CD14-positive monocyte (primary cell): Measurements from ENCODE around the gene NTN4. TPM values are rescaled to one million over a fixed set of nuclear protein-coding genes. Genes with fewer than 3 reads are reported as not detected.

ENCODE experiments used
- DNase-seq, 3 donors: peaks; one replicate each; pipeline ENCODE4 v3.0.0-alpha.2; 2011 to 2022
- H2AFZ ChIP-seq: 2 replicates; pipeline ENCODE4 v1.6.0; 2012; ENCODE audit warnings: mild to moderate bottlenecking, low read depth, low read length, inconsistent platforms; ENCODE audit not compliant: insufficient read depth, poor library complexity, severe bottlenecking
- H3K27ac ChIP-seq, 2 donors: 1 replicate in 1 of 2; 2 replicates in 1 of 2; pipeline ENCODE4 v1.5.1; 2012 to 2013; ENCODE audit warnings: low read length in 2 of 2, control low read depth in 1 of 2, inconsistent platforms in 1 of 2, low read depth in 1 of 2, mild to moderate bottlenecking in 1 of 2
- H3K27me3 ChIP-seq, 2 donors: one replicate each; pipeline versions ENCODE4 v1.6.0 to v1.6.1; 2011 to 2013; ENCODE audit warnings: low read length in 2 of 2; ENCODE audit not compliant: control insufficient read depth in 2 of 2, insufficient read depth in 2 of 2
- H3K36me3 ChIP-seq, 2 donors: replicated peaks in 1 of 2; 1 replicate in 1 of 2; 2 replicates in 1 of 2; pipeline versions ENCODE4 v1.5.1 to v1.6.1; 2012 to 2013; ENCODE audit warnings: low read length in 2 of 2, control low read depth in 1 of 2, inconsistent platforms in 1 of 2, mild to moderate bottlenecking in 1 of 2; ENCODE audit not compliant: insufficient read depth in 2 of 2, control insufficient read depth in 1 of 2
- H3K4me1 ChIP-seq, 2 donors: 1 replicate in 1 of 2; 2 replicates in 1 of 2; pipeline versions ENCODE4 v1.5.1 to v1.6.1; 2012 to 2013; ENCODE audit warnings: low read length in 2 of 2, control low read depth in 1 of 2, inconsistent platforms in 1 of 2, mild to moderate bottlenecking in 1 of 2, moderate library complexity in 1 of 2; ENCODE audit not compliant: insufficient read depth in 2 of 2, control insufficient read depth in 1 of 2
- H3K4me2 ChIP-seq: replicated peaks from 2 replicates; pipeline ENCODE3; 2012; ENCODE audit warnings: low read length, moderate library complexity, mild to moderate bottlenecking; ENCODE audit not compliant: poor library complexity, severe bottlenecking; ENCODE audit errors: extremely low read depth
- H3K4me3 ChIP-seq, 3 experiments: fragments of 200-600 bp in 1 of 3; sonication (generic) in 1 of 3; replicated peaks in 1 of 3; 1 replicate in 2 of 3; 2 replicates in 1 of 3; pipeline ENCODE4 v1.5.1; 2011 to 2013; ENCODE audit warnings: low read length in 3 of 3, mild to moderate bottlenecking in 3 of 3, control low read depth in 2 of 3, low read depth in 2 of 3, inconsistent platforms in 1 of 3, moderate library complexity in 1 of 3
- H3K79me2 ChIP-seq: 2 replicates; pipeline ENCODE4 v1.6.0; 2012; ENCODE audit warnings: mild to moderate bottlenecking, control low read depth, inconsistent platforms, low read length, moderate library complexity; ENCODE audit not compliant: insufficient read depth
- H3K9ac ChIP-seq: 2 replicates; pipeline ENCODE4 v1.6.0; 2017; ENCODE audit warnings: low read length, mild to moderate bottlenecking; ENCODE audit not compliant: insufficient read depth, poor library complexity, severe bottlenecking
- H3K9me3 ChIP-seq, 2 donors: replicated peaks in 1 of 2; 1 replicate in 1 of 2; 2 replicates in 1 of 2; pipeline versions ENCODE4 v1.5.1 to v1.6.1; 2012 to 2013; ENCODE audit warnings: low read length in 2 of 2, control low read depth in 1 of 2; ENCODE audit not compliant: control insufficient read depth in 1 of 2, insufficient read depth in 1 of 2
- H4K20me1 ChIP-seq: 2 replicates; pipeline ENCODE4 v1.6.0; 2012; ENCODE audit warnings: mild to moderate bottlenecking, low read length, control low read depth, moderate library complexity; ENCODE audit not compliant: insufficient read depth
- H3K27ac Mint-ChIP-seq, 7 donors: one replicate each; pipeline ENCODE4 v1.8.0; 2020; ENCODE audit warnings: mild to moderate bottlenecking in 7 of 7, mixed read lengths in 7 of 7, moderate library complexity in 6 of 7, inconsistent platforms in 2 of 7
- H3K27me3 Mint-ChIP-seq, 3 donors: one replicate each; pipeline ENCODE4 v1.8.0; 2021 to 2022; ENCODE audit warnings: low read depth in 3 of 3, mild to moderate bottlenecking in 3 of 3, mixed read lengths in 3 of 3, moderate library complexity in 3 of 3, inconsistent platforms in 1 of 3
- H3K36me3 Mint-ChIP-seq, 2 donors: one replicate each; pipeline ENCODE4 v1.8.0; 2020; ENCODE audit warnings: mixed read lengths in 2 of 2, inconsistent platforms in 1 of 2, mild to moderate bottlenecking in 1 of 2
- H3K4me1 Mint-ChIP-seq: one replicate; pipeline ENCODE4 v1.8.0; 2020; ENCODE audit warnings: mild to moderate bottlenecking, mixed read lengths
- H3K4me3 Mint-ChIP-seq, 2 donors: one replicate each; pipeline ENCODE4 v1.8.0; 2020; ENCODE audit warnings: mild to moderate bottlenecking in 2 of 2, mixed read lengths in 2 of 2, moderate library complexity in 1 of 2
- H3K9me3 Mint-ChIP-seq, 7 donors: one replicate each; pipeline ENCODE4 v1.8.0; 2020 to 2022; ENCODE audit warnings: mixed read lengths in 7 of 7, mild to moderate bottlenecking in 6 of 7, moderate library complexity in 6 of 7, inconsistent platforms in 2 of 7
- WGBS: methylation state at CpG from one replicate; pipeline ENCODE4 v1.1.5; 2013; ENCODE audit warnings: missing lambda C conversion rate; ENCODE audit not compliant: insufficient coverage; 5-methylcytosine and 5-hydroxymethylcytosine counted together
- intact Hi-C, 2 donors: fragments of 100-400 bp; cut with micrococcal nuclease; formaldehyde crosslinking; loops; one replicate each; pipeline versions ENCODE4 v1.15.0 to v1.15.1; 2023
- polyA minus RNA-seq: library from RNA; depleted of rRNA, polyadenylated mRNA; stranded (reverse); fragments of >200 nt; gene quantifications from 2 replicates; pipeline ENCODE4 v1.2.3, GENCODE V29; 2012
- polyA plus RNA-seq, 3 donors: library from polyadenylated mRNA; depleted of rRNA in 1 of 3; unstranded in 2 of 3; stranded (reverse) in 1 of 3; fragments of 300-500 nt in 2 of 3; fragments of >200 nt in 1 of 3; fragmentation: Illumina TruSeq in 2 of 3; gene quantifications; 1 replicate in 2 of 3; 2 replicates in 1 of 3; pipeline ENCODE4 v1.2.3, GENCODE V29; 2012 to 2021
- total RNA-seq, 12 experiments: library from RNA in 1 of 12; stranded (reverse) in 1 of 12; fragments of 120-200 nt in 1 of 12; gene quantifications; one replicate each; pipeline ENCODE4 v1.2.4 and lab custom pipeline; 2013 to 2026; ENCODE audit warnings: mixed read lengths in 6 of 12, inconsistent platforms in 1 of 12
- TF ChIP-seq, protein P1 (sequence below): fragments of 200-600 bp; IDR thresholded peaks from one replicate; pipeline ENCODE4 v1.8.0; 2022; ENCODE audit warnings: antibody characterized with exemption, mild to moderate bottlenecking

Gene NTN4
- 0.19 TPM for total RNA-seq (2013)
- polyA plus RNA-seq: not detected
- not detected in 2 replicates for polyA minus RNA-seq
- 0 to 2.2 (median 0.08) reads per million in 11 experiments for total RNA-seq (lab: John Stamatoyannopoulos, UW)

DNA sequence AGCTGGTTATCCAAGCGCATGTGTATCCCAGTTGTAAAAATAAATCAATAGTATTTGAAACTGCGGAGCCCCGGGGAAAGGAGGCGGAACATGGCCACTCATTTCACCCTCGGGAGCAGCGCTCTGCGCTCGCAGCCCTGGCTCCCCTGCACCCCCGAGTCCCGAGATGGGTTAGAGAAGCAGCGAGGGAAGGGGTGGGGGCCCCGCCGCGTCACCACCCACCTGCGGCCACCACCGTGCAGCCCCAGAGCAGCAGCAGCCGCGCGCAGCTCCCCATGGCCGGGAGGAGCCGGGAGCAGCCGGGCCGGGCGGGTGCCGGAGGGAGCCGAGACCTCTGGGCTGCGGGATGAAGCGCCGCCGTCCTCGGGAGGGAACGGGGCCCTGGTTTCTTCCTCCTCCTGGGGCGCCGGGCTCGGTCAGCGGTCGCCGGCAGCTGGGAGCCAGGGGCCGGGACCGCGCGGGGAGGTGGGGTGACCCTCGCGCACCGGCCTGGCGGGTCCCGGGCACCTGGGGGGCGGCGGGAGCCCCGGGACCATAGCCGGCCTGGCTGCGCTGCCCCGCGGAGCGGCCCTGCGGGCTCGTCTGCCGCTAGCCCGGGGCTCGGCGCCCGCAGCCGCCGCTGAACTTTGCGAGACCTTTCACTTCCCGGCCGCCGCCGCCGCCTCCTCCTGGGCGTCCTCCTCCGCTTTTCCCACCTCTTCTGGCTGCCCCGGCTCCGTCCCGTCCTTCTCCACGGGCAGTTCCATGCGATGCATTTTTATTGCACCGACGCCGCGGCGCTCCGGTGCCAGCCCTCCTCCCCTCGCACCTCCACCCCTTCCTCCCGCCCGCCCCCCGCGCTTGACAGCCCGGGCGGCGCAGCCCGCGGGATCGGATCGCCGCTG is at the start of gene NTN4:
Gene NTN4, minus strand, starts transcription at position 732 of the 884 bp plus-strand sequence. Its CDS starts 455 bp downstream, at position 277.
- Mint-ChIP-seq H3K9me3 (peaks cover 0 to 13% (median 7%) of the 10 kb centered on the region in 7 donors), H3K36me3 (peaks cover 0 to 2% of the 10 kb centered on the region in 2 donors), H3K4me1 (peaks cover 13% of the 10 kb centered on the region), H3K27me3 (peaks cover 74 to 92% (median 81%) of the 10 kb centered on the region in 3 donors), H3K27ac (no peak within 1 kb of the TSS), H3K4me3 (peak within 1 kb of the TSS; percentile 81 to 89)
- intact Hi-C loops: no loop called here
- DNase-seq: peak in 1 of 3 donors; percentile 4
- Histone ChIP-seq H3K79me2 (no peaks in the 10 kb centered on the region), H3K27ac (no peak within 1 kb of the TSS), H3K4me3 (peak within 1 kb of the TSS; percentile 14 to 65 (median 30)), H3K4me1 (peaks cover 9 to 16% of the 10 kb centered on the region in 2 donors), H4K20me1 (no peaks in the 10 kb centered on the region), H2AFZ (peak within 1 kb of the TSS; percentile 61), H3K27me3 (peaks cover 70 to 95% of the 10 kb centered on the region in 2 donors), H3K9ac (no peak within 1 kb of the TSS), H3K36me3 (no peaks in the 10 kb centered on the region), H3K9me3 (peaks cover 0 to 21% of the 10 kb centered on the region in 2 donors), H3K4me2 (peak within 1 kb of the TSS; percentile 78)
- under 1% methylated on average over 83 of the region's 96 CpGs for WGBS
- TF ChIP-seq, protein P1, sequence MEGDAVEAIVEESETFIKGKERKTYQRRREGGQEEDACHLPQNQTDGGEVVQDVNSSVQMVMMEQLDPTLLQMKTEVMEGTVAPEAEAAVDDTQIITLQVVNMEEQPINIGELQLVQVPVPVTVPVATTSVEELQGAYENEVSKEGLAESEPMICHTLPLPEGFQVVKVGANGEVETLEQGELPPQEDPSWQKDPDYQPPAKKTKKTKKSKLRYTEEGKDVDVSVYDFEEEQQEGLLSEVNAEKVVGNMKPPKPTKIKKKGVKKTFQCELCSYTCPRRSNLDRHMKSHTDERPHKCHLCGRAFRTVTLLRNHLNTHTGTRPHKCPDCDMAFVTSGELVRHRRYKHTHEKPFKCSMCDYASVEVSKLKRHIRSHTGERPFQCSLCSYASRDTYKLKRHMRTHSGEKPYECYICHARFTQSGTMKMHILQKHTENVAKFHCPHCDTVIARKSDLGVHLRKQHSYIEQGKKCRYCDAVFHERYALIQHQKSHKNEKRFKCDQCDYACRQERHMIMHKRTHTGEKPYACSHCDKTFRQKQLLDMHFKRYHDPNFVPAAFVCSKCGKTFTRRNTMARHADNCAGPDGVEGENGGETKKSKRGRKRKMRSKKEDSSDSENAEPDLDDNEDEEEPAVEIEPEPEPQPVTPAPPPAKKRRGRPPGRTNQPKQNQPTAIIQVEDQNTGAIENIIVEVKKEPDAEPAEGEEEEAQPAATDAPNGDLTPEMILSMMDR: no peak

DNA sequence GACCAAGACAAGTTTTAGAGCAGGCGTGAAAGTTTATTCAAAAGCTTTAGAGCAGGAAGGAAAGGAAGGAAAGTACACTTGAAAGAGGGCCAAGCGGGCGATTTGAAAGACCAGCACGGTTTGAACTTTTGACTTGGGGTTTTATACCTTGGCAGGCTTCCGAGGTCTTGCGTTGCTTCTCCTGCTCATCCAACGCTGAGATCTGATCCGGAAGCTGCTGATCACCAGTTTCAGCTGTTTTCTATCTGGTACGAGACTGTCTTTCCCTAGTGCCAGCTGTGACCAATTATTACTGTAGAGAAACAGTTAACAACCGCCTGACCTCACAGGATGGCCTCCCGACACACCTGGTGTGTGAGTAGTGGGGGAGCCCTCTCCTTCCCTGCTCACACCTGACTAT is 47.6 kb upstream of the NTN4 start:
- Mint-ChIP-seq H3K27me3 (peaks cover 12 to 37% (median 13%) of the 10 kb centered on the region in 3 donors), H3K36me3 (no peaks in the 10 kb centered on the region), H3K9me3 (no peaks in the 10 kb centered on the region), H3K4me3 (no peak overlapping the region), H3K27ac (peak overlapping the region in 2 of 7 donors; percentile 19 to 44), H3K4me1 (peaks cover 2% of the 10 kb centered on the region)
- intact Hi-C loops: no loop called here
- no peaks in the 10 kb centered on the region for H4K20me1 ChIP-seq
- WGBS: 10% methylated on average over 9 of the region's 11 CpGs
- H2AFZ ChIP-seq: no peak overlapping the region
- no peaks in the 10 kb centered on the region for H3K36me3 ChIP-seq
- no peak overlapping the region for H3K4me2 ChIP-seq
- no peak overlapping the region for H3K27ac ChIP-seq
- TF ChIP-seq, protein P1: no peak
- DNase-seq: no peak
- H3K79me2 ChIP-seq: no peaks in the 10 kb centered on the region
- peaks cover 0 to 9% of the 10 kb centered on the region in 2 donors for H3K27me3 ChIP-seq
- no peak overlapping the region for H3K9ac ChIP-seq
- H3K4me1 ChIP-seq: no peaks in the 10 kb centered on the region
- H3K4me3 ChIP-seq: no peak overlapping the region
- H3K9me3 ChIP-seq: no peaks in the 10 kb centered on the region
